ENCODE measurements around the gene ZCWPW1. TPM values are rescaled to one million over a fixed set of nuclear protein-coding genes. Genes with fewer than 3 reads are reported as not detected.
"Not testable (repeated sequence)": the region's sequence is repeated elsewhere in the genome, so short reads cannot be mapped to it uniquely, and the experiment has no call there.

ZCWPW1 gene
- polyA plus RNA-seq, 1 of the 3 experiments (the other 2 are of a cell fraction): 4.1 TPM

DNA sequence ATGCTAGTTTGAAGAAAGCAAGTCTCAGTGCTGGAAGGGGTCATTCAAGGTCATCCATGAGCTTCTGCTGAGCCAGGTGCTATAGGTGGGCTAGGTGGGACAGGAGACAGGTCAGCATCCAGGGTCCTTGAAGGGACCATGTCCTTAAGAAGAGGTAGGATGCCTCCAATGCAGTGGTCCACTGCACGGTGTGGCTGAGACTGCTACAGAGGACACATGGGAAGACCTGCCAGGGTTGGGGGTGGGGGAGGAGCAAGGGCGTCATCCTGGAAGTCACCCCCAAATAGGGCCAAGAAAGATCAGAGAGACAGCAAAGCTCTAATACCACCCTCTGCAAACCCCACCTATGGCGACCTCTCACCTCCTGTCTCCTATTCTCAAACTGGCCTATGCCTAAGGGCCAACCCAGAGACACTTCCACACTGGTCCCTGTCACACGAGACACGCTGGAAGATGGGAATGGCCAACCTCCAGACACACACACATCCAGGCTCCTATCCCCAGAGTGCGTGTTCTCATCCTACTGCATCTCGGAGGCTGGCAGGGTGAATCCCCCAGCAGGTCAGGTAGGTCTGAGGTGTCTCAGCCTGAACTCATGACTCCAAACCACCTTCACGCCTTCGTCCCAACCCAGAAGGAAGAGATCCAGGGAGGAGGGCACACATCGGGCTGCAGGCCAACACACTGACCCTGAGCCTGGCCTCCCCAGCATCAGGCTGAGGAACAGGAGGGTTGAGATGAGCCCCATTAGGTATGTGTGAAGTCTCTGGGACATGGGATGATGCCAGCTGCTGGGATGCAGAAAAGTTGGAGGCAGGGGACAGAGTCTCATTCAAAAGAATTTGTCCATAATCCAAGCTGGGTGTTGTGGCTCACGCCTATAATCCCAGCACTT is 13.4 kb upstream of the ZCWPW1 start:
- ChIA-PET POLR2A (no interaction called here), CTCF (interaction anchor here (0.7 to 3.0 kb wide), 4 partner anchors 8 to 122 kb away, joined by 3 to 21 read pairs (median 6); no protein-coding TSS in a partner anchor)
- H3K27me3 ChIP-seq (ENCODE audit: insufficient read depth): no peaks in the 10 kb centered on the region
- no peaks in the 10 kb centered on the region for H3K36me3 ChIP-seq (replicated peaks in 1 of 2; ENCODE audit: control insufficient read depth in 1 of 2, insufficient read depth in 2 of 2, low read length in 1 of 2)
- 86% methylated on average over 11 of the region's 11 CpGs for WGBS (ENCODE audit: low lambda C conversion rate)
- H2AFZ ChIP-seq (ENCODE audit: low read depth): no peak overlapping the region
- no peaks in the 10 kb centered on the region for H3K9me3 ChIP-seq
- DNase-seq: no peak
- no peak overlapping the region for H3K4me3 ChIP-seq (ENCODE audit: low read depth in 2 of 2, low read length in 1 of 2)
- TF ChIP-seq POLR2AphosphoS5 (IDR thresholded peaks at IDR 0.05; ENCODE audit: low read depth, low read length): no peak
- TF ChIP-seq YY1 (IDR thresholded peaks at IDR 0.05; ENCODE audit: low read depth): no peak
- TF ChIP-seq, protein P1, sequence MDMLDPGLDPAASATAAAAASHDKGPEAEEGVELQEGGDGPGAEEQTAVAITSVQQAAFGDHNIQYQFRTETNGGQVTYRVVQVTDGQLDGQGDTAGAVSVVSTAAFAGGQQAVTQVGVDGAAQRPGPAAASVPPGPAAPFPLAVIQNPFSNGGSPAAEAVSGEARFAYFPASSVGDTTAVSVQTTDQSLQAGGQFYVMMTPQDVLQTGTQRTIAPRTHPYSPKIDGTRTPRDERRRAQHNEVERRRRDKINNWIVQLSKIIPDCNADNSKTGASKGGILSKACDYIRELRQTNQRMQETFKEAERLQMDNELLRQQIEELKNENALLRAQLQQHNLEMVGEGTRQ (IDR thresholded peaks at IDR 0.05; ENCODE audit: borderline replicate concordance, low read depth, low read length): no peak
- TF ChIP-seq FOXJ3 (CRISPR knock-in tag; IDR thresholded peaks at IDR 0.05): no peak
- TF ChIP-seq PBX3 (IDR thresholded peaks at IDR 0.05): no peak
- TF ChIP-seq TCF12 (IDR thresholded peaks at IDR 0.05): no peak
- no peak for TF ChIP-seq JUND (IDR thresholded peaks at IDR 0.05)
- TF ChIP-seq, protein P2, sequence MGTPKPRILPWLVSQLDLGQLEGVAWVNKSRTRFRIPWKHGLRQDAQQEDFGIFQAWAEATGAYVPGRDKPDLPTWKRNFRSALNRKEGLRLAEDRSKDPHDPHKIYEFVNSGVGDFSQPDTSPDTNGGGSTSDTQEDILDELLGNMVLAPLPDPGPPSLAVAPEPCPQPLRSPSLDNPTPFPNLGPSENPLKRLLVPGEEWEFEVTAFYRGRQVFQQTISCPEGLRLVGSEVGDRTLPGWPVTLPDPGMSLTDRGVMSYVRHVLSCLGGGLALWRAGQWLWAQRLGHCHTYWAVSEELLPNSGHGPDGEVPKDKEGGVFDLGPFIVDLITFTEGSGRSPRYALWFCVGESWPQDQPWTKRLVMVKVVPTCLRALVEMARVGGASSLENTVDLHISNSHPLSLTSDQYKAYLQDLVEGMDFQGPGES (IDR thresholded peaks at IDR 0.05; ENCODE audit: low read depth, low read length): no peak
- no peak for TF ChIP-seq SIN3A (IDR thresholded peaks at IDR 0.05; ENCODE audit: borderline replicate concordance, low read depth, low read length)
- no peak for TF ChIP-seq RFX5 (IDR thresholded peaks at IDR 0.05; ENCODE audit: low read length)
- no peak for TF ChIP-seq EP300 (IDR thresholded peaks at IDR 0.05; ENCODE audit: borderline replicate concordance in 1 of 2, low read depth in 1 of 2, low read length in 1 of 2)
- no peak for TF ChIP-seq RAD21 (IDR thresholded peaks at IDR 0.05; ENCODE audit: low read length)
- no peak for TF ChIP-seq ELF1 (IDR thresholded peaks at IDR 0.05)
- no peak for TF ChIP-seq NRF1 (IDR thresholded peaks at IDR 0.05; ENCODE audit: low read depth, low read length)
- H3K4me2 ChIP-seq: no peak overlapping the region
- H3K79me2 ChIP-seq (ENCODE audit: insufficient read depth): no peaks in the 10 kb centered on the region
- H3K9me2 ChIP-seq: no peaks in the 10 kb centered on the region
- no peaks in the 10 kb centered on the region for H4K20me1 ChIP-seq (ENCODE audit: insufficient read depth)
- H3K9ac ChIP-seq: no peak overlapping the region
- peaks cover 2 to 4% of the 10 kb centered on the region in 2 experiments; a peak in 2 of 4 replicates for H3K4me1 ChIP-seq (ENCODE audit: control insufficient read depth in 1 of 2, insufficient read depth in 2 of 2, low read depth in 1 of 2, low read length in 1 of 2)
- peaks cover 28% of the 10 kb centered on the region for H3F3A ChIP-seq (replicated peaks; ENCODE audit: insufficient read depth)
- H3K27ac ChIP-seq (ENCODE audit: low read depth in 2 of 2, low read length in 1 of 2): no peak overlapping the region

- POLR2A ChIA-PET; H3K9ac ChIP-seq; DNase-seq; H3K4me3 ChIP-seq (ENCODE audit: low read depth in 2 of 2, low read length in 1 of 2); H4K20me1 ChIP-seq (ENCODE audit: insufficient read depth); H3K27me3 ChIP-seq (ENCODE audit: insufficient read depth); H3K9me3 ChIP-seq; H3K9me2 ChIP-seq; H3K4me2 ChIP-seq: not testable (repeated sequence)
- Histone ChIP-seq H3K27ac (ENCODE audit: low read depth in 2 of 2, low read length in 1 of 2) (peak overlapping the region in 1 of 2 experiments; percentile 58; a peak in 2 of 4 replicates), H3K79me2 (ENCODE audit: insufficient read depth) (peaks cover 16% of the 10 kb centered on the region), H3K4me1 (ENCODE audit: control insufficient read depth in 1 of 2, insufficient read depth in 2 of 2, low read depth in 1 of 2, low read length in 1 of 2) (peaks cover 6 to 12% of the 10 kb centered on the region in 2 experiments), H2AFZ (ENCODE audit: low read depth) (peak overlapping the region; percentile 73), H3K36me3 (replicated peaks in 1 of 2; ENCODE audit: control insufficient read depth in 1 of 2, insufficient read depth in 2 of 2, low read length in 1 of 2) (peaks cover 9 to 11% of the 10 kb centered on the region in 2 experiments), H3F3A (replicated peaks; ENCODE audit: insufficient read depth) (peaks cover 36% of the 10 kb centered on the region)
- WGBS (ENCODE audit: low lambda C conversion rate): 89% methylated on average over 7 of the region's 7 CpGs
- CTCF ChIA-PET: interaction anchor here (1.0 to 3.0 kb wide), 3 partner anchors 11 to 311 kb away, joined by 4 to 21 read pairs (median 4); no protein-coding TSS in a partner anchor
Observed at GRCh38 chr7:100439244-100439643, 10.7 kb upstream of the ZCWPW1 start.

DNA sequence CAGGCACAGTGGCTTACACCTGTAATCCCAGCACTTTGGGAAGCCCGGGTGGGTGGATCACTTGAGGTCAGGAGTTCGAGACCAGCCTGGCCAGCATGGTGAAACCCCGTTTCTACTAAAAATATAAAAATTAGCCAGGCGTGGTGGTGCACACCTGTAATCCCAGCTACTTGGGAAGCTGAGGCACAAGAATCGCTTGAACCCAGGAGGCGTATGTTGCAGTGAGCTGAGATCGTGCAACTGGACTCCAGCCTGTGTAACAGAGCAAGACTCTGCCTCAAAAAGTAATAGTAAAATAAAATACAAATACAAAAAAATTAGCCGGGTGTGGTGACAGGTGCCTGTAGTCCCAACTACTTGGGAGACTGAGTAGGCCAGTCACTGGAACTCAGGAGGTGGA is 10.2 kb upstream of the ZCWPW1 start:
- POLR2A ChIA-PET; H3K4me3 ChIP-seq (ENCODE audit: low read depth in 2 of 2, low read length in 1 of 2); DNase-seq; H3K27ac ChIP-seq (ENCODE audit: low read depth in 2 of 2, low read length in 1 of 2); H2AFZ ChIP-seq (ENCODE audit: low read depth); H3K9me3 ChIP-seq; H3K4me2 ChIP-seq; H4K20me1 ChIP-seq (ENCODE audit: insufficient read depth); H3K9me2 ChIP-seq; H3K27me3 ChIP-seq (ENCODE audit: insufficient read depth); H3K9ac ChIP-seq: not testable (repeated sequence)
- 91% methylated on average over 8 of the region's 8 CpGs for WGBS (ENCODE audit: low lambda C conversion rate)
- peaks cover 22% of the 10 kb centered on the region for H3K79me2 ChIP-seq (ENCODE audit: insufficient read depth)
- peaks cover 37% of the 10 kb centered on the region for H3F3A ChIP-seq (replicated peaks; ENCODE audit: insufficient read depth)
- H3K36me3 ChIP-seq (replicated peaks in 1 of 2; ENCODE audit: control insufficient read depth in 1 of 2, insufficient read depth in 2 of 2, low read length in 1 of 2): peaks cover 14 to 16% of the 10 kb centered on the region in 2 experiments
- peaks cover 6 to 16% of the 10 kb centered on the region in 2 experiments; a peak in 3 of 4 replicates for H3K4me1 ChIP-seq (ENCODE audit: control insufficient read depth in 1 of 2, insufficient read depth in 2 of 2, low read depth in 1 of 2, low read length in 1 of 2)
- CTCF ChIA-PET: interaction anchor here (0.7 to 3.0 kb wide), 4 partner anchors 12 to 310 kb away, joined by 3 to 21 read pairs (median 8); no protein-coding TSS in a partner anchor

Measured in SK-N-SH (cell line).